K562 (cell line): ENCODE measurements around the gene RSF1. TPM values are rescaled to one million over a fixed set of nuclear protein-coding genes. Genes with fewer than 3 reads are reported as not detected.

Experiments
- ATAC-seq: fragments of 200-7000 bp; cut with Tn5 transposase; 3 replicates; pipeline ENCODE4 v1.9.1; 2020; ENCODE audit warnings: moderate library complexity
- BruUV-seq: library from RNA; stranded (reverse); fragments of 400-500 nt; replicated peaks from 2 replicates; lab custom pipeline; 2021; lab: Mats Ljungman, UMichigan
- CTCF ChIA-PET: fragments of 300-600 bp; formaldehyde crosslinking; extraction: SDS; loops from one replicate; lab custom pipeline; 2021; ENCODE audit warnings: low intra/inter-chr PET ratio; lab: Yijun Ruan, JAX
- POLR2A ChIA-PET: fragments of 300-600, 350-650 bp; sonication (Branson Sonifier 250); formaldehyde crosslinking; extraction: SDS; loops from one replicate; lab custom pipeline; 2021; ENCODE audit warnings: antibody characterized with exemption, inconsistent platforms; lab: Yijun Ruan, JAX
- DNase-seq, 4 experiments: peaks; one replicate each; pipeline versions ENCODE4 v3.0.0 to v3.0.0-alpha.2; 2011 to 2018; ENCODE audit warnings: low spot score in 3 of 4, mixed read lengths in 3 of 4; ENCODE audit errors: extremely low read depth in 1 of 4
- FAIRE-seq: peaks from 2 replicates; lab custom pipeline; 2011; peaks lifted over from hg19 to GRCh38; lab: Jason Lieb, UNC
- H2AFZ ChIP-seq: 2 replicates; pipeline ENCODE4 v1.6.0; 2011; ENCODE audit warnings: low read depth, low read length, control low read depth, inconsistent platforms
- H3K27ac ChIP-seq: fragments of 200-600 bp; 3 replicates; pipeline ENCODE4 v1.8.0; 2011; ENCODE audit warnings: low read depth, mild to moderate bottlenecking, control low read depth, inconsistent platforms, low read length, moderate library complexity, mixed read lengths; ENCODE audit errors: extremely low read depth
- H3K27me3 ChIP-seq, 2 experiments: fragments of 300-600 bp in 1 of 2; 2 replicates in 1 of 2; 3 replicates in 1 of 2; pipeline versions ENCODE4 v1.6.0 to v1.8.0; 2011; ENCODE audit warnings: inconsistent platforms in 2 of 2, low read length in 2 of 2, mild to moderate bottlenecking in 1 of 2, mixed read lengths in 1 of 2, moderate library complexity in 1 of 2; ENCODE audit not compliant: control insufficient read depth in 2 of 2, insufficient read depth in 2 of 2
- H3K36me3 ChIP-seq: fragments of 300-600 bp; 3 replicates; pipeline ENCODE4 v1.8.0; 2011; ENCODE audit warnings: mild to moderate bottlenecking, low read length, inconsistent platforms; ENCODE audit not compliant: control insufficient read depth, insufficient read depth
- H3K4me1 ChIP-seq, 2 experiments: fragments of 200-600 bp in 1 of 2; replicated peaks in 1 of 2; 2 replicates in 1 of 2; 3 replicates in 1 of 2; pipeline versions ENCODE4 v1.5.1 to v1.8.0; 2011; ENCODE audit warnings: inconsistent platforms in 2 of 2, low read length in 2 of 2, mild to moderate bottlenecking in 1 of 2, mixed read lengths in 1 of 2, moderate library complexity in 1 of 2; ENCODE audit not compliant: control insufficient read depth in 2 of 2, insufficient read depth in 2 of 2
- H3K4me2 ChIP-seq: 2 replicates; pipeline ENCODE4 v1.6.1; 2011; ENCODE audit warnings: low read length, control low read depth, inconsistent platforms, mixed read lengths; ENCODE audit not compliant: insufficient read depth
- H3K4me3 ChIP-seq: fragments of 200-600 bp; sonication (generic), shearing (Covaris generic); 2 replicates; pipeline ENCODE4 v1.5.1; 2016; ENCODE audit warnings: control low read depth, inconsistent platforms
- H3K79me2 ChIP-seq: fragments of 200-600 bp; 3 replicates; pipeline ENCODE4 v1.8.0; 2011; ENCODE audit warnings: low read length, inconsistent platforms; ENCODE audit not compliant: control insufficient read depth, insufficient read depth
- H3K9ac ChIP-seq, 2 experiments: 2 replicates each; pipeline versions ENCODE4 v1.6.0 to v1.6.1; 2011; ENCODE audit warnings: low read depth in 2 of 2, low read length in 2 of 2, control low read depth in 1 of 2, inconsistent platforms in 1 of 2, mild to moderate bottlenecking in 1 of 2, mixed read lengths in 1 of 2; ENCODE audit not compliant: insufficient read depth in 1 of 2
- H3K9me1 ChIP-seq: one replicate; pipeline ENCODE4 v1.6.0; 2011; ENCODE audit warnings: inconsistent platforms, mild to moderate bottlenecking, low read length, moderate library complexity; ENCODE audit not compliant: control insufficient read depth, insufficient read depth
- H3K9me3 ChIP-seq: replicated peaks from 2 replicates; pipeline ENCODE4 v1.5.1; 2011; ENCODE audit warnings: low read depth, low read length, inconsistent platforms; ENCODE audit not compliant: control insufficient read depth, insufficient read depth
- H4K20me1 ChIP-seq: replicated peaks from 2 replicates; pipeline ENCODE4 v1.6.1; 2011; ENCODE audit warnings: low read length, inconsistent platforms, mixed read lengths; ENCODE audit not compliant: control insufficient read depth, insufficient read depth
- CC2D1A ChIP-seq: fragments of 450-650 bp; IDR thresholded peaks from 2 replicates; pipeline ENCODE4 v1.6.1; 2017; ENCODE audit warnings: mild to moderate bottlenecking
- CHD4 ChIP-seq: fragments of 200-600 bp; sonication (generic); IDR thresholded peaks from 3 replicates; pipeline ENCODE4 v1.6.1; 2012; ENCODE audit warnings: low read depth, mild to moderate bottlenecking, mixed read lengths, low read length, inconsistent platforms; ENCODE audit not compliant: insufficient read depth, insufficient replicate concordance, poor library complexity, severe bottlenecking
- ELF1 ChIP-seq: fragments of 200-800 bp; sonication (Bioruptor generic); IDR thresholded peaks from 2 replicates; pipeline ENCODE4 v1.6.1; 2016; ENCODE audit warnings: missing genetic modification characterization, missing compliant biosample characterization
- HMG20A ChIP-seq: fragments of 450-650 bp; formaldehyde crosslinking; conservative IDR thresholded peaks from 2 replicates; pipeline ENCODE4 v1.4.0; 2020; ENCODE audit warnings: mild to moderate bottlenecking, mixed read lengths
- KAT7 ChIP-seq: sonication (generic); formaldehyde crosslinking; IDR thresholded peaks from 2 replicates; pipeline ENCODE4 v1.8.0; 2022; ENCODE audit warnings: missing genetic modification reagents, mild to moderate bottlenecking, borderline replicate concordance
- MEF2D ChIP-seq: conservative IDR thresholded peaks from 2 replicates; pipeline ENCODE4 v1.6.1; 2016; ENCODE audit warnings: low read depth, missing genetic modification characterization, missing compliant biosample characterization
- NCOA6 ChIP-seq: fragments of 450-650 bp; IDR thresholded peaks from 2 replicates; pipeline ENCODE4 v1.6.1; 2017; ENCODE audit warnings: mild to moderate bottlenecking
- PHF21A ChIP-seq: fragments of 450-650 bp; IDR thresholded peaks from 2 replicates; pipeline ENCODE4 v1.6.1; 2017; ENCODE audit warnings: low read depth, borderline replicate concordance
- POLR2G ChIP-seq: fragments of 200-400 bp; formaldehyde crosslinking; IDR thresholded peaks from 2 replicates; pipeline ENCODE4 v1.6.1; 2017; ENCODE audit warnings: low read depth, mild to moderate bottlenecking, antibody characterized with exemption, low read length, moderate library complexity
- SIN3A ChIP-seq, 2 experiments: fragments of 150-350 bp in 1 of 2; IDR thresholded peaks; 2 replicates each; pipeline ENCODE4 v1.6.1; 2011 to 2016; ENCODE audit warnings: borderline replicate concordance in 2 of 2, low read depth in 2 of 2, low read length in 2 of 2, mild to moderate bottlenecking in 2 of 2, moderate library complexity in 2 of 2; ENCODE audit not compliant: control insufficient read depth in 1 of 2
- SLC30A9 ChIP-seq: fragments of 250-450 bp; sonication (Bioruptor Pico); IDR thresholded peaks from 2 replicates; pipeline ENCODE4 v1.8.0; 2022; ENCODE audit warnings: mild to moderate bottlenecking, moderate library complexity
- TBP ChIP-seq: optimal IDR thresholded peaks from 2 replicates; pipeline ENCODE3; 2011; ENCODE audit warnings: low read depth, low read length, improper control_type of control experiment
- TGIF2 ChIP-seq: sonication (generic); formaldehyde crosslinking; IDR thresholded peaks from 2 replicates; pipeline ENCODE4 v1.8.1; 2022; ENCODE audit warnings: mild to moderate bottlenecking, missing genetic modification reagents, moderate library complexity
- ZC3H11A ChIP-seq: IDR thresholded peaks from 2 replicates; pipeline ENCODE4 v1.6.1; 2012; ENCODE audit warnings: low read depth, low read length, improper control_type of control experiment
- ZNF239 ChIP-seq: fragments of 250-450 bp; sonication (Bioruptor Pico); IDR thresholded peaks from 2 replicates; pipeline ENCODE4 v1.4.0; 2020; ENCODE audit warnings: mild to moderate bottlenecking
- WGBS: fragments of 100-300 bp; shearing (Covaris generic); methylation state at CpG from one replicate; pipeline ENCODE4 v1.1.6; 2016; ENCODE audit warnings: low coverage, mixed read lengths; ENCODE audit not compliant: insufficient coverage; ENCODE audit errors: missing lambda C conversion rate; 5-methylcytosine and 5-hydroxymethylcytosine counted together
- in situ Hi-C: fragments of 300-500 bp; cut with MboI; formaldehyde crosslinking; loops from 4 replicates; pipeline ENCODE4 v1.15.0; 2018; ENCODE audit warnings: inconsistent platforms, mixed read lengths
- intact Hi-C: fragments of 100-400 bp; cut with micrococcal nuclease; formaldehyde crosslinking; loops from 2 replicates; pipeline ENCODE4 v1.14.2; 2022
- polyA plus RNA-seq, 8 experiments: library from polyadenylated mRNA; depleted of rRNA in 4 of 8; stranded (reverse) in 5 of 8; unstranded in 3 of 8; fragments of >200 nt; fragmentation: Nextera tagmentation in 2 of 8; fragmentation: Illumina TruSeq in 1 of 8; extraction: Ambion mirVana in 2 of 8; extraction: Trizol in 1 of 8; gene quantifications; 2 replicates each; pipeline versions ENCODE4 v1.2.1 to v1.2.3, GENCODE V29; 2011 to 2014; ENCODE audit warnings: inconsistent platforms in 1 of 8, missing spikeins in 1 of 8
- total RNA-seq, 7 experiments: library from RNA; depleted of rRNA in 6 of 7; stranded (reverse); fragments of >200 nt in 6 of 7; fragmentation: Illumina TruSeq in 2 of 7; extraction: Trizol in 2 of 7; gene quantifications; 2 replicates each; pipeline versions ENCODE4 v1.2.1 to v1.2.3, GENCODE V29; 2011 to 2021; ENCODE audit warnings: low replicate concordance in 1 of 7
- TF ChIP-seq, protein P1 (sequence below): fragments of 450-650 bp; formaldehyde crosslinking; IDR thresholded peaks from 2 replicates; pipeline ENCODE4 v1.4.0; 2022; ENCODE audit warnings: missing genetic modification characterization
- TF ChIP-seq, protein P2 (sequence below): fragments of 450-650 bp; IDR thresholded peaks from 2 replicates; pipeline ENCODE4 v1.6.1; 2014; ENCODE audit warnings: low read depth, mild to moderate bottlenecking, moderate library complexity, borderline replicate concordance
- TF ChIP-seq, protein P3 (sequence below): fragments of 250-450 bp; sonication (Bioruptor Pico); IDR thresholded peaks from 2 replicates; pipeline ENCODE4 v1.4.0; 2020

Gene RSF1
- total and polyA plus RNA-seq, 9 of the 15 experiments (the other 6 are each of a cell fraction or from before 2014, with no cell fraction given): 9.7 to 63.6 (median 42.8) TPM

DNA sequence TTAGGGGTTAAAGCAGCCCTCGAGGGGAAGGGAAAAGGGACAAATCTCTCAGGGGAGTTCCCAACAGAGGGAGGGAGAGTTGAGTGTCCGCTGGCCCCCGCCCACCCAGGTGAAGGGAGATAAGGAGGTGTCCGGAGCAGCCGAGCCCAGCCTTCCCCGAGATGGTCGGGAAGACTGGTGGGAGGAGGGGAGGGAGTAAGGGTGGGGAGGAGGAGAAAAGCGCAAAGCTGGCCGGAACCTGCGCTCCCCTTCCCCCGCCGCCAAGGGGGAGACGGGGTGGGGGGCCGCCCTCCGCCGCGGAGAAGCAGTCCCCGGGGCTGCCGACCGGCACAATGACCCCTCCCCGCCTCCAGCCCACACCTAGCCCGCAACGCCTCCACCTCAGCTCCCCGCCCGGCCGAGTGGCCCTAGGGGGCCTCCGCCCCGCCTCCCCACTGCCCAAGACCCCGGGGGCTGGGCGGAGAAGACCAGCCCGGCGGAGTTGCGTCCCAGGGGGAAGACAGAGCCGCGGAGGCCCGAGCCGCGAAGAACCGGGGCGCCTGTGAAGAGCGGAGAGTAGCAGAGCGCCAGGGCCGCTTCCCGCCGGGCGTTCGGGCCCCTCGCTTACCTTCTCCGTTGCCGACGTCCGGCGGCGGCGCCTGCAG, 479 bp downstream of the RSF1 start:
- H3K9ac ChIP-seq: peak overlapping the region; percentile 91 to 97
- peak overlapping the region; percentile 92 for H3K27ac ChIP-seq
- peaks cover under 1% of the 10 kb centered on the region; the same call in 1 of the 2 replicates for H3K9me3 ChIP-seq
- peak overlapping the region; percentile 98 for H3K4me2 ChIP-seq
- ChIA-PET CTCF (no interaction called here), POLR2A (interaction anchor here (1.2 kb wide), 1 partner anchor 175 kb away, joined by 5 read pairs; the partner anchor contains the start of gene INTS4)
- in situ Hi-C loops (no loop called here), intact Hi-C loops (loop anchor here (1.0 to 5.0 kb wide), 4 partner anchors 41 to 227 kb away; partner anchors contain the start of genes CLNS1A and INTS4)
- H3K4me1 ChIP-seq: peaks cover 12 to 22% of the 10 kb centered on the region in 2 experiments; a peak in 4 of 5 replicates
- H4K20me1 ChIP-seq: peaks cover 10% of the 10 kb centered on the region
- peak; percentile 71 for FAIRE-seq
- under 1% methylated on average over 20 of the region's 55 CpGs for WGBS
- H3K36me3 ChIP-seq: peaks cover 16% of the 10 kb centered on the region; the same call in 2 of the 3 replicates
- DNase-seq: peak; percentile 79 to 93 (median 84)
- H2AFZ ChIP-seq: peak overlapping the region; percentile 89
- no TSS peak for BruUV-seq
- H3K27me3 ChIP-seq: no peaks in the 10 kb centered on the region
- peak; percentile 78 for ATAC-seq
- peak overlapping the region; percentile 97 for H3K4me3 ChIP-seq
- no peaks in the 10 kb centered on the region for H3K9me1 ChIP-seq
- peaks cover 58% of the 10 kb centered on the region for H3K79me2 ChIP-seq
- TF ChIP-seq ZC3H11A (no peak), CHD4 (peak; percentile 17), MEF2D (tag) (no peak), SLC30A9 (no peak), SIN3A (IDR thresholded peaks at IDR 0.05; ENCODE audit: borderline replicate concordance in 2 of 2, control insufficient read depth in 1 of 2, low read depth in 2 of 2, low read length in 2 of 2) (peak; percentile 57 to 60; a peak in 1 of 4 replicates), TGIF2 (CRISPR knock-in tag) (0 out of 2 replicates have a peak, but pooled peaks have one; percentile 1), TBP (peak; percentile 41), ELF1 (no peak), HMG20A (no peak), CC2D1A (no peak), KAT7 (CRISPR knock-in tag) (peak; percentile 70; the same call in 1 of the 2 replicates), NCOA6 (no peak), PHF21A (peak; percentile 49; the same call in 1 of the 2 replicates), POLR2G (no peak), ZNF239 (CRISPR knock-in tag) (no peak)
- TF ChIP-seq, protein P1, sequence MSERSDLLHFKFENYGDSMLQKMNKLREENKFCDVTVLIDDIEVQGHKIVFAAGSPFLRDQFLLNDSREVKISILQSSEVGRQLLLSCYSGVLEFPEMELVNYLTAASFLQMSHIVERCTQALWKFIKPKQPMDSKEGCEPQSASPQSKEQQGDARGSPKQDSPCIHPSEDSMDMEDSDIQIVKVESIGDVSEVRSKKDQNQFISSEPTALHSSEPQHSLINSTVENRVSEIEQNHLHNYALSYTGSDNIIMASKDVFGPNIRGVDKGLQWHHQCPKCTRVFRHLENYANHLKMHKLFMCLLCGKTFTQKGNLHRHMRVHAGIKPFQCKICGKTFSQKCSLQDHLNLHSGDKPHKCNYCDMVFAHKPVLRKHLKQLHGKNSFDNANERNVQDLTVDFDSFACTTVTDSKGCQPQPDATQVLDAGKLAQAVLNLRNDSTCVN: no peak
- TF ChIP-seq, protein P2, sequence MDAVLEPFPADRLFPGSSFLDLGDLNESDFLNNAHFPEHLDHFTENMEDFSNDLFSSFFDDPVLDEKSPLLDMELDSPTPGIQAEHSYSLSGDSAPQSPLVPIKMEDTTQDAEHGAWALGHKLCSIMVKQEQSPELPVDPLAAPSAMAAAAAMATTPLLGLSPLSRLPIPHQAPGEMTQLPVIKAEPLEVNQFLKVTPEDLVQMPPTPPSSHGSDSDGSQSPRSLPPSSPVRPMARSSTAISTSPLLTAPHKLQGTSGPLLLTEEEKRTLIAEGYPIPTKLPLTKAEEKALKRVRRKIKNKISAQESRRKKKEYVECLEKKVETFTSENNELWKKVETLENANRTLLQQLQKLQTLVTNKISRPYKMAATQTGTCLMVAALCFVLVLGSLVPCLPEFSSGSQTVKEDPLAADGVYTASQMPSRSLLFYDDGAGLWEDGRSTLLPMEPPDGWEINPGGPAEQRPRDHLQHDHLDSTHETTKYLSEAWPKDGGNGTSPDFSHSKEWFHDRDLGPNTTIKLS: 0 out of 2 replicates have a peak, but pooled peaks have one; percentile 27
- TF ChIP-seq, protein P3, sequence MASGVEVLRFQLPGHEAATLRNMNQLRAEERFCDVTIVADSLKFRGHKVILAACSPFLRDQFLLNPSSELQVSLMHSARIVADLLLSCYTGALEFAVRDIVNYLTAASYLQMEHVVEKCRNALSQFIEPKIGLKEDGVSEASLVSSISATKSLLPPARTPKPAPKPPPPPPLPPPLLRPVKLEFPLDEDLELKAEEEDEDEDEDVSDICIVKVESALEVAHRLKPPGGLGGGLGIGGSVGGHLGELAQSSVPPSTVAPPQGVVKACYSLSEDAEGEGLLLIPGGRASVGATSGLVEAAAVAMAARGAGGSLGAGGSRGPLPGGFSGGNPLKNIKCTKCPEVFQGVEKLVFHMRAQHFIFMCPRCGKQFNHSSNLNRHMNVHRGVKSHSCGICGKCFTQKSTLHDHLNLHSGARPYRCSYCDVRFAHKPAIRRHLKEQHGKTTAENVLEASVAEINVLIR: no peak
